Right kidney (tissue), 1 donor: ENCODE data around the gene SLC6A20.
"Not testable (repeated sequence)": the region's sequence is repeated elsewhere in the genome, so short reads cannot be mapped to it uniquely, and the experiment has no call there.

Experiments used
- DNase-seq: peaks from one replicate; pipeline ENCODE4 v3.0.0-alpha.2; 2016

Gene SLC6A20

GRCh38 chr3:45758871-45759270 lies 37.5 kb downstream of the SLC6A20 start:
- DNase-seq, result no peak

DNA sequence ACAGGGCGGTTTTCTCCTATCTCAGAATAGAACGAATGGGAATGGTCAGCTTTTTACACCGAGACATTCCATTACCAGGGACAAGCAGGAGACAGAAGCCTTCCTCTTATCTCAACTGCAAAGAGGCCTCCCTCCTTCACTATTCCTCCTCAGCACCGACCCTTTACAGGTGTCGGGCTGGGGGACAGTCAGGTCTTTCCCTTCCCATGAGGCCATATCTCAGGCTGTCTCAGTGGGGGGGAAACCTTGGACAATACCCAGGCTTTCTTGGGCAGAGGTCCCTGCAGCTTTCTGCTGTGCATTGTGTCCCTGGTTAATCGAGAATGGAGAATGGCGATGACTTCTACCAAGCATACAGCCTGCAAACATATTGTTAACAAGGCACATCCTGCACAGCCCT lies 39.2 kb downstream of the SLC6A20 start:
- DNase-seq, result not testable (repeated sequence)

DNA sequence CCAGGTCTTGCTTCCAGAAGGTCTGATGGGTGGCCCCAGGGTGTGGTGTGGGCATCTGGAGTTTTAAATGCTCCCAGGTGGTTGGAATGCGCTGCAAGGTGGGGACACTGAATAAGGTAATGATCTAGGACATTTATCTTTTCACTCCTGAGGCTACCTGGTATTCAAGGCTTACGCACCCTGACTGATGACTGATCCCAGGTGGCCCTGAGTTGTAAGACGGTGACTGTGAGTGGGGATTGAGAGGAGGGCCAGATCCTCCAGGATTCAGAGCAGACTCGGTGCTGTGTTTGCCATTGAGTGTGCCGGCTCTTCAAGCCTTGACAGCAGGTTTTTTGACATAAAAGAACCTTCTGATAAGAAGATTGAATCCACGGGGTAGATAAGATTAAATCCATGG lies 40.3 kb downstream of the SLC6A20 start:
- DNase-seq, result no peak

GRCh38 chr3:45754461-45754860 lies 41.9 kb downstream of the SLC6A20 start:
- DNase-seq, result no peak

- DNase-seq, result no peak
Observed at GRCh38 chr3:45753095-45753494, 43.2 kb downstream of the SLC6A20 start.

DNA sequence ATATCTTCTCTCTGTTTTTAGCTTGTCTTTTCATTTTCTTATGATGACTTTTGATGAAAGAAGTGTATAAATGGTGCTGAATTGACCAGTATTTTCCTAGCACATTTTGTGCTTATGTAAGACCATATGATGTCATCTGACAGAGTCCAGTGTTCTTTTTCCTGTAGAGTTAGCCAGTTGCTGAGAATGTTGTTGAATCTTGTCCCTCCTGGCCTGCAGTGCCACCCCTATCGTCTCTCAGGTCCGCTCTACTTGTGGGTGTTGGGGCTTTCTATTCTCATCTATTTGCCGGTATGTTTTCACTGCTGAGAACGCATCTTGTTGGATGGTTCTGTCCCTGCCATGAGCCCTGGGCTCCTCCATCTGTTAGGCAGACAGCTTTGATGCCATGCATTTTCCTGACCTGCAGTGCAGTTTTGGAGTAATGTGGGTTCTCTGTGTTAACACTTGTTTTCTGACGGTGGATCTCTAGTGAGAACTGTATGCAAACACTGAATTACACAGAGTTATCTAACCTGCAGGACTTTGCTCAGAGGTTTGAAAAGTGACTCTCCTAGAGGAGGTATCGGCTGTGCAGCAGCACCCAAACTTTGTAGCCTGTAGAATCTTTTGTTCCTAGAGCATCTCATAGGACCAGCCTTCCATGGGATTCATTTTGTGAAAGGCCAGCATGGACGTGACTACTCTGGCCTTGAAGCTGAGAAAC lies 44.6 kb downstream of the SLC6A20 start:
- DNase-seq, result no peak

DNA sequence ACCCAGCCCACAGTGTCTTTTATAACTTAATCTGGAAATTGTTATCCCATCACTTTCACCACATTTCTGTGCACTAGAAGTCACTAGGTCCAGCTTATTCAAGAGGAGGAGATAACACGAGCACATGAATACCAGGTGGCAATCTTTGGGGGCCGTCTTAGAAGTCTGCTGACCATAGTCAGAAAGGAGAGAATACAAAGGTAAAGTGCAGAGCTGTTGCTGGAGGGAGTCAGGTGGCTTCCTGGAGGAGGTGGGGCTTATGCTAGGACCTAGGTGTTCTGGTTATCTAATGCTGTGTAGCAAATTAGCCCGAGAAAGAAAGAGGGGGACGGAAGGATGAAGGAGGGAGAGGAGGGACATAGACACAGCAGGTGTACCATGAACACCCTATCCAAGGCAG lies 46.5 kb downstream of the SLC6A20 start:
- DNase-seq, result no peak

DNA sequence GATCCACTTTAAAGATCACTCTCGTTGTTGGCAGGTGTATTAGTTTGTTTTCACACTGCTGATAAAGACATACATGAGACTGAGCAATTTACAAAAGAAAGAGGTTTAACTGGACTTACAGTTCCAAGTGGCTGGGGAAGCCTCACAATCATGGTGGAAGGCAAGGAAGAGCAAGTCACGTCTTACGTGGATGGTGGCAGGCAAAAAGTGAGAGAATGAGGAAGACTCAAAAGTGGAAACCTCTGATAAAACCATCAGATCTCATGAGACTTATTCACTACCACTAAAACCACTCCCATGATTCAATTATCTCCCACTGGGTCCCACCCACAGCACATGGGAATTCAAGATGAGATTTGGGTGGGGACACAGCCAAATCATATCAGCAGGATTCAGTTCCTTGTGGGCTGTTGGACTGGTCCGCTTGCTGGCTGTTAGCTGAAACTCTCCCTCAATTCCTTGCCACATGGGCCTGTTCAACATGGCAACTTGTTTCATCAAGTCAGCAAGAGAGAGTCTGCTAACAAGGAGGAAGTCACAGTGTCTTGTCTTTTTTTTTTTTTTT lies 47.2 kb downstream of the SLC6A20 start:
- DNase-seq, result not testable (repeated sequence)

DNA sequence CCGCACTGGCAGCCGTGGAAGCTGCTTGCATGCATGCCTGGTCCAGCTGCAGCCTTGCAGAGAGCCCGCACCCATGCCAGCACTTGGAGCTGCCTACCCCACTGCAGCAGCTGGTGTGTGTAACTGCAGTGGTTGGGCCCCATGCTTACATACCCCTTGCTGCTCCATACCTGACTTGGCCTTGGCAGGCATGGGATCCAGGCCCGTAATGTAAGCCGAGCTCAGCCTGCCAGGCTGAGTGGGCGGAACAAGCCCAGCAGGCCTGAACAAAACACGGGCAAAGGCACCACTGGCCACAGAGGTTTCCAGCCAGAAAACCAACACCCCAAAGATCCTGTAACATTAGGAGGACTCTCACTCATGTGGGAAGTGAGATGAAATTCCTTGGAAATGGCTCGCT lies 48.3 kb downstream of the SLC6A20 start:
- DNase-seq, result no peak

DNA sequence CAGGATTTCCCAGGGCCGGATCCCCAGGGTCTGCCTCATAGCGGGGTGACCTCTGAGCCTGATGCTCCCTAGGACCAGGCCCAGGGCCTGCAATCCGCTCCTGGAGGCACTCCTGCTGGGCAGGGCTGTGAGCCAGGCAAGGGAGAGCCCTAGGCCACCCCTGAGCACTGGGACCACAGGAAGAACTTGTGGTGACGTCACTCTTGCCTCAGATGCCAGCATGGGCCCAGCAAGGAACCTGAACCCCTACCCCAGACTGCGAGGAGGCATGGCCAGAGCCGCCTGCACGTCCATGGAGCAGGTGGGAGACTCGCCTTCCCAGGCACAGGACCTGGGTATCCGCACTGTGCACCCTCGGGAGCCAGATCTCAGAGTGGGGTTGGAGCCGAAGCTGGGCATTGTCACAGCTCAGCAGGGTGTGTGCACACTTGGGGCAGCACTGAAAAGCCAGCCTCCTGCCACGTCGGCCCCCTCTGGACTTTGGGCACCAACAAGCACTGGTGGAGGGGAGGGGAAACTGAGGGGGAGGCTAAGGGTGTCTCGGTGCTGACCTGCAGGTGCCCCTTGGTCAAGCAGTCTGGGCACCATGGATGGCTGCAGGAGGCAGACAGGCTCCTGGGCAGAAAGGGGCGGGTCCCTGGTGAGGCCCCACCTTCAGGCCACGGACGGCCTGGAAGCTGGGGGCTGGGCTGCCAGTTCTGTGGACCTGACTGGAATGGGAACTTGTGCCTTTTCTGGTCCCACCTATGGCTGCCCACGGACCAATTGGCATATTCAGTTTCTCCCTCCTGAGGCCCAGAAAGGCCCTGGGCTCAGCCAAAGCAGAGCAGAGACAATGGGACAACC lies 49.3 kb downstream of the SLC6A20 start:
- DNase-seq, result no peak

GRCh38 chr3:45746165-45746776 lies 50.1 kb downstream of the SLC6A20 start:
- DNase-seq, result no peak

DNA sequence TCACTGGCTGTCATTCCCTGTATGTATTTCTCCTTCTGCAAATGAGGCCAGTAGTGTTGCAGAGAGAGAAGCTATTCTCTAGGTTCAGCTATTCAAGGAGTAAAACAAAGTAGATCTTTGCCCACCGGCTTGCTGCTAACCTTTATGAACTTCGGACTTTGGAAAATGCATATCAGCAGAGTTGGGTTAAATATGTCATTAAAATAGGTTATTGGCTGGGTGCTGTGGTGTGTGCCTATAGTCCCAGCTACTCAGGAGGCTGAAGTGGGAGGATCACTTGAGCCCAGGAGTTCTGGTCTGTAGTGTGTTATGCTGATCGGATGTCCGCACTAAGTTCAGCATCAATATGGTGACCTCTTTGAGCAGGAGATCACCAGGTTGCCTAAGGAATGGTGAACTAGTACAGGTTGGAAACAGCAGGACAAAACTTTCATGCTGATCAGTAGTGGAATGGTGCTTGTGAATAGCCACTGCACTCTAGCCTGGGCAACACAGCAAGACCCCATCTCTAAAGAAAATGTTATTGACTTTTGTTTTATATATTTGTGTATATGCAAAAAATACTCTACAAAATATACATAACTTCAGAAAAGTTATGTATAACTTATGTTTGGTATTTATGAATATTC lies 53.8 kb downstream of the SLC6A20 start:
- no peak for DNase-seq

- DNase-seq, result no peak
Observed at GRCh38 chr3:45741742-45742460, 54.4 kb downstream of the SLC6A20 start.

- DNase-seq, result no peak
Observed at GRCh38 chr3:45741247-45741646, 55.1 kb downstream of the SLC6A20 start.

GRCh38 chr3:45739991-45740390 lies 56.3 kb downstream of the SLC6A20 start:
- no peak for DNase-seq

- DNase-seq, result no peak
Observed at GRCh38 chr3:45737234-45737633, 59.1 kb downstream of the SLC6A20 start.

- DNase-seq, result no peak
Observed at GRCh38 chr3:45736707-45737106, 59.6 kb downstream of the SLC6A20 start.

GRCh38 chr3:45730409-45731154 lies 65.8 kb downstream of the SLC6A20 start:
- no peak for DNase-seq

GRCh38 chr3:45729614-45730013 lies 66.7 kb downstream of the SLC6A20 start:
- no peak for DNase-seq

DNA sequence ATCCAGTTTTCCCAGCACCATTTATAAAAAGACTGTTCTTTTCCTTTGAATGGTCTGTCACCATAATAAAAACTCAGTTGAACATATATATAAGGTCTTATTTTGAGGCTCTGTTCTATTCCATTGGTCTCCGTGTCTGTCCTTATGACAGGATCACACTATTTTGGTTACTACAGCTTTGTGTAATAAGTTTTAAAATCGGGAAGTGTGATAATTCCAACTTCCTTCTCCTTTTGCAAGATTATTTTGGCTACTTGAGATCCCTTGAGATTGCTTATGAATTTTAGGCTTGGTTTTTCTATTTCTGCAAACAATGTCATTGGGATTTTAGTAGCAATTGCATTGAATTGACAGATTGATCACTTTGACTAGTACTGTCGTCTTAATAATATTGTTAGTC lies 71.4 kb downstream of the SLC6A20 start:
- DNase-seq, result no peak
